ENCODE results near the gene PTPN1.

GRCh38 chr20:50551288-50551687 lies 41.1 kb downstream of the PTPN1 start:
- TF ChIP-seq CTCF (IDR thresholded peaks at IDR 0.05) (no peak), EZH2 (IDR thresholded peaks at IDR 0.05) (no peak)

Data from neural progenitor cell (in vitro differentiated cells).